Stimulated activated CD8-positive, alpha-beta memory T cell treated with anti-CD3 and anti-CD28 coated beads, Interleukin-12 subunit alpha, Interleukin-12 subunit beta, amount 100 ng/mL, for 4 hours (primary cell): ENCODE data around the gene RASD2.

Source experiments
- DNase-seq: peaks from one replicate; pipeline ENCODE4 v3.0.0-alpha.2; 2020; ENCODE audit warnings: low read depth

Gene RASD2

DNA sequence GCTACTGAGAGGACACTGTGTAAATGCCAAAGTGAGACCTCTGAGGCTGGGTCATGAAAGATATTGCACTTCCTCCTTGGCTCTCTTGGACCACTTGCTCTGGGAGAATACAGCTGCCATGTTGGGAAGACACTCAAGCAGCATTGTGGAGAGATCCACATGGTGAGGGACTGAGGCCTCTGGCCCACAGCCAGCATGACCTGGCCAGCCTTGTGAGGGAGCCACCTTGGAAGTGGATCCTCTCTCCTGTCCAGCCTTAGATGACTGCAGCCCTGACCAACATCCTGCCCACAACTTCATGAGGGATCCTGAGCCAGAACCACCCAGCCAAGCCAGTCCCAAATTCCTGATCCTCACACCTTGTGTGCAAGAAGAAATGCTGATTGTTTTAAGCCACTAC, 46.1 kb downstream of the RASD2 start:
- no peak for DNase-seq

DNA sequence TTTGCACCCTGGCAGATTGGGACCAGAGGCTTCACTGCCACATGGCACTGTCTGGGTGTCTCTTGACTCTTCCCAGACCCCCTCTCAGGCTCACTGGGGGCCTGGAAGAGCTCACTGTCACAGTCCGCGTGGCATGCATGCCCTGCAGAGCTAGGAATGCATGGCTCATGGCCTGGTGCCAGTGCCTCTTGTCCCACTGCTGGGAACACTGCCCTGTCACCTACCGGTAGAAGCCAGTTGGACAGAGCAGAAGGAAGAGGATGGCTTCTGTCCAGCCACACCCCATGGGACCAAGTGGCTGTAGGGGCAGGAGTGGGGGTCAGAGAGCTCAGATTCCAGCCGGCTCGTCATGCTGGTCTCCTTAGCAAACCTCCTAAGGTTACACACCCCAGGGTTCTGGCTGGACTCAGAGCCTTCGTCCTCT, 46.8 kb downstream of the RASD2 start:
- DNase-seq = no peak

DNA sequence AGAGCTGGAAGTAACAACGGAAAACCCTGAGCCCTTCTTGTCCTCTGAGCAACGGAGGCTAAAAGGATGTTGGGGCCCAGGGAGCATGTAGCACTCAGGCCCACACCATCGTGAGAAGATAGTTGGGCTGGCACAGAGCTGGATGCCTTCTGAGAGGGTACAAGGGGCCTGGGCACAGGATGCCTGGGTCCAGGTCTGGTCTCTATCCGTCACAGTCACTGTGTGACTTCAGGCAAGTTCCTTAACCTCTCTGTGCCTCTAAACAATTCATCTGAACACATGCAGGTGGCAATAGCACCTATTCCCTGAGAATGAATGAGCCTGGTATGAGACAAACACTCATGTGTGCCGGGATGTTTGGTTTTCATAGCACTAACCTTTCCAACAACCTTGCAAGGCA, 47.3 kb downstream of the RASD2 start:
- DNase-seq = no peak

DNA sequence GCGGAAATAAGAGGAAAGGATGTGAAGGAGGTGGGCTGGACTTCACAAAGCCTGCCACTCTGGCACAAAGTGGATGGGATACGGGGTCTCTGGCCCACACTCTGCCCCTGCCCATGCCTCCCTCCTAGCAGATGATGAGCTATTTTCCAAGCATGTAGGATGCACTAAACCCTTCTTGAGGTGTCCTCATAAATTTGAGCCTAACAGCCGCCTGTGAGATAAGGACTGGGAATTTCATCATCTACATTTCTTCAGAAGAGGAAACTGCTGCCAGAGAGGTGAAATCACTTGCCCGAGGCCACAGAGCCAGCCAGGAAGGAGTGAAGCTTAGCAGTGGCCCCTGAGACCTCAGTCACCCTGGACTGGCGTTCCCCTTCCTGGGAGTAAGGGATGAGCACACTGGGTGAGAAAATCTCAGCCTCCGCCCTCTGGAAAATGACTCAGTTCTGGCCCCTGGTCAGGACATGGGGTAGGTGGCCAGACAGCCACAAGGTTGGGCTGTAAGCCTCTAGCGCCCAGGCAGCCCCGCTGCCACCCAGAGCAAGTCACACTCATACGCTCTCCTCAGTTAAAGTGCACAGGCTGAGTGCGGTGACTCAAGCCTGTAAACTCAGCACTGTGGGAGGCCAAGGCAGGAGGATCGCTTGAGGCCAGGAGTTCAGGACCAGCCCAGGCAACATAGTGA, 48.6 kb downstream of the RASD2 start:
- DNase-seq = no peak

DNA sequence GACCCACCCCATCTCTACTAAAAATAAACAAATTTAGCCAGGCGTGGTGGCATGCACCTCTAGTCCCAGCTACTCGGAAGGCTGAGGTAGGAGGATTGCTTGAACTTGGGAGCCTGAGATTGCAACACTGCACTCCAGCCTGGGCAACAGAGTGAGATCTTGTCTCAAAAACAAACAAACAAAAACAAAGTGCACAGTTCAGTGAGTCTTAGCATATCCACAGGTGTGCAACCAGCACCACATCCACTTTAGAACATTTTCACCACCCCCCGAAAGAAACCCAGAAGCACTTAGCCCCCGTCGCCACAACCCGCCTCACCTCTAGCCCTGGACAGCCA, 49.1 kb downstream of the RASD2 start:
- no peak for DNase-seq

DNA sequence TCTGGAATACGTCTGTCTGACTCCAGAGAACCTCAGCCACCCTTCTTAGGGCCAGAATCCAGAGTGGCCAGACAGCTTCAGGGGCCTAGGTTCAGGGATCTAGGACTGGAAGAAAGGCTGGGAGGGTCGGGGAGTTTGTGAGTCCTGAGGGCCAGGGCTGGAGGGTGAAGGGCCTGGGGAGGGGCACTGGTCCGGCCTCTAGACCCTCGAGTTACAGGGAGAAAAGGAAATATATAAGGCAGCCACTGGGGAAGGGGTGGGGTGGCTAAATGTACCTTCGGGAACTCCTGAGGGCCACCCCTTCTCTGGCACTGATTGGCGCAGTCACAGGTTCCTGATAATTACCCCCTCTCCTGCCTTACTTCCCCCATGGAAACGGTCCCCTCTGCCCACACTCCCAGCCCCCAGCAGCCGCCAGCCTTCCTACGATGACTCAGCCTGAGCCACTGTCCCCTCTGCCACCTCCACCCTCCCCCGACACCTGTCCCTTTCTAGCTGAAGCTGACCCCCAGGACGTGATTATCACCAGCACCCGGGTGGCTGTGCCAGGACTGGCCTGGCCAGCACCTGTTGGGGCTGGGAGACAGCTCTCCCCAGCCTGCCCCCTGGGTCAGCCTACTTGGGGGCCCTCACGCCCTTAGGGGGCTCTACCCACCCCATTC, 50.1 kb downstream of the RASD2 start:
- no peak for DNase-seq

DNA sequence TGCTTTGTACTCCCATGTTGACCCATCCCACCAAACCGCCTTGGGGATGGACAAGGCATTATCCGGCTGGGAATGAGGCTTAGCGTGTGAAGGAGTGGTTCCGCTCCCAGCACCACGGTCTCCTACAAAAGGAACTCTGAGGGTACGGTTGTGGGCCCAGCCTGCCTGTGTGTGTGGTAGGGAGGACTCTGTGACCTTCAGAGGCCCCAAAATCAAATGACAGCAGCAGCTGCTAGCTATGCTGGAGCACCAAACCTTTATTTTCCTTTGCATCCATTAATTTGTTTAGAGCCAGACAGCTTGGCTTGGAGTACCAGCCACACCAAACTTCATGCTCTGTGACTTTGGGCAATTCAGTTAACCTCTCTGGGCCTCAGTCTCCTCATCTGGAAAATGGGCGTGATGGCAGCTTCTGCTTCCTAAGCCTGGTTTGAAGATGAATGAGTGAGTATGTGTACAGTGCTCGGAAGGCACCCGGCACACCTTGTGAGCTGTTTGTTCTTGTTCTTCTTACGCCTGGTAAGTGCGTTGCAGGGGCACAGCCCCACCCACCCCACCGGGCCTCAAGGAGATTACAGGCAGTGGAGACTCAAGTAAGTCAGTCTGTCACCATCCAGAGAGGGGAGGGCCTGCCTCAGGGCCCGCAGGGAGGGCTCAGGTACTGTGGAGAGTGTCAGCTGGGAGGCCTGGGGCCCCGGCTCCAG, 51.2 kb downstream of the RASD2 start:
- no peak for DNase-seq

DNA sequence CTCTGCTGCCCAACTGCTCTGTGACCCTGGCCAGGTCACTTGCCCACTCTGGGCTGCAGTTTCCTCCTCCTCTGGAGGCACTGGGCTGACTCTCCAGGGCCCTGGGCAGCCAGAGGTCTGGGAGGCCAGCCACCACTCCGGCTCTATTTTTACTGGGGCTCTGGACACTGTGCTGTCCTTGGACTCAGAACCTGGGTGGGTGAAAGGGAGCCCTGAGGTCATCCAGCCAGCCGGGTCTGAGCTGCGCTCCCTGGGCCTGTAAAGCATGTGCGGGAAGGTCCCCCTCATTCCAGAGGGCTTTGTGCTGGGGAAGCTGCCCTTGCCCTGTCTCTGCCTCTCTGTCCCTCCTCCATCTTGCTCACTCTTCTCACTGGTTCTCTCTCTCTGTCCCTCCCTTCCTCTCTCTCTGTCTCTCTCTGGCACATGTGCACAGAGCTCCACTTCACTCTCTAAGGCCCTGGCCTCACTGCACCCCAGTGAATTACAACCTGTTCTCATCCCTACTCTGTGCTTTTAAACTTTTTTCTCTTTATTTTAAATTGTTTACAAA, 51.9 kb downstream of the RASD2 start:
- DNase-seq = no peak

DNA sequence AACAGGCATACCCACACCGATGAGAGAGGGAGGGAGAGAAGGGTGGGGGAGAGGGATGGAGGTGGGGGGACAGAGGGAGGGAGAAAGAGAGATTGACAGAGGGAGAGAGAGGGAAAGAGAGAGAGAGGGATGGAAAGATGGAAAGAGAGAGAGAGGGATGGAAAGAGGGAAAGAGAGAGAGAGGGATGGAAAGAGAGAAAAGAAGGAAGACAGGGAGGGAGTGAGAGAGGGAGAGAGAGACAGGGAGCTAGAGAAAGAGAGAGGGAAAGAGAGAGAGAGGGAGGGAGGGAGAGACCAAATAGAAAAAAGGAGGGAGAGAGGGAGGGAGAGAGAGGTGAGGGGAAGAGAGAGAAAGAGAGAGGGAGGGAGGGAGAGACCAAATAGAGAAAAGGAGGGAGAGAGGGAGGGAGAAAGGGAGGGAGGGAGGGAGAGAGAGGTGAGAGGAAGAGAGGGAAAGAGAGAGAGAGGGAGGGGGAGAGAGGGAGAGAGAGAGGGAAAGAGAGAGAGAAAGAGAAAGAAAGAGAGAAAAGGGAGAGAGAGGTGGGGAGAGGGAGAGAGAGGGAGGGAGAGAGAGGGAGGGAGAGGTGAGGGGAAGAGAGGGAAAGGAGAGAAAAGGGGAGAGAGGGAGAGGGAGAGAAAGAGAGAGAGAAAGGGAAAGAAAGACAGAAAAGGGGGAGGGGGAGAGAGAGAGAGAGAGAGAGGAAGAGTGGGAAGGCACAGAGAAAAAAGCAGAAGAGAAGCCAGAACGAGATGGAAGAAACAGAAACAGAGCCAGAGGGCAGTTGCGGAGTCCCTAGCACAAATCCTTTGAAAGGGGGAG, 52.6 kb downstream of the RASD2 start:
- DNase-seq = no peak

DNA sequence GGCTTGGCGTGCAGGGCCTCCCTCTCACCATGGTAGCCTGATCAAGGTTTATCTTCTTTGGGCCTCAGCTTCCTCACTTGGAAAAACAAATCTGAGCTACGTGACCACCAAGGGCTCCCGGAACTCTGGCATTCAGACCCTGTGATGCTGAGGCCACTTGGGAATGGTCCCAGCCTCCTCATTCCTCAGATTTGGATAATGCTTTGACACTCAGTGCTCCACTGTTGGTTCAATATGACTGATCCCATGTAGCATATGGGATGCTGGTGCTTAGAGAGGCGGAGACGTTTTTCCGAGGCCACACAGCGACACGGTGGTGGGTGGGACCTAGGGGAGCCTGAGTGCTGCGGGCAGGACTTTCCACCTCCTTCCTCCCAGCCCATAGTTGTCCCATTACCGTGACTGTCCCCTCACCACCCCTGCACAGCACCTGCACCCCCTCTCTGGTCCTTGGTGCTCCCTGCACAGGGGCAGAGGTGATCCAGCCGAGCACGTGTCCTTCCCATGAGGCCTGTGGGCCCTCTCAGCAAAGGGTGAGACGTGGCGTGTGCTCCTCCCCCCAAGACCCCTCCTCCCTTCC, 53.4 kb downstream of the RASD2 start:
- no peak for DNase-seq

DNA sequence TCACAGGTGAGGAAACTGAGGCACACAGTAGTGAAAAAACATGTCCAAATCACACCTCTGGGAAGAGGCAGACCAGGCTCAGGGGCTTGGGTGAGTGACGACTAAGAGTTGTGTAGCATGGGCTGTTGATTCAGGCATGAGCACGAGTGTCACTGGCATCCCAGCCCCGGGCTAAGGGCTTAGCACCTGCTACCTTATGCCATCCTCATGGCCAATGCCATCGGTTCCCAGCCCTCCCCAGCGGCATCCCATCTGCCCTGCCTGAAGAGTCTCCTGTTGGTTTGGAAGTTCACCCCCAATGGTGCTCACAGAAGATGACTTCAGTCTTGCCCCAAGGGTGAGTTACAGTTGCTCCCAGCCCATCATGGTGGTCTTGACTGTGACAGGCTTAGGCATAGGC, 54.1 kb downstream of the RASD2 start:
- no peak for DNase-seq

DNA sequence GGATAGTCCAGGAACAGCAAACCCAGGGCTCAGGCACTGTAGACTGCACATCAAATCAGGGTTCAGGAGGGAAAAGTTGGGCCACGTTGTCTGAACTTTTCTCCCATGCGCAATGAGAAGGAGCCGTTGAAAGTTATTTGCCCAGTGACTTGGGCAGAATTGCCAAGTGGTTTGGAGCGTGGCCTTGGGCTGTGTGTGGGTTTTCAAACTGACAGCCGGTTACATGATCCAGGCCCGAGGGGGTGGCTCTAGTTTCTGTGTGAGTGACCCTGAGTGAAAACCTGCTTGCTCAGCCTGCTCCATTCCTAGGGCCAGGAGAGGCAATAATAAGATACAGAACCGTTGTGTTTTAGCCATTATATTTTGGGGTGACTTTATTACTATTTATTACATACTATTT, 56.2 kb downstream of the RASD2 start:
- no peak for DNase-seq

DNA sequence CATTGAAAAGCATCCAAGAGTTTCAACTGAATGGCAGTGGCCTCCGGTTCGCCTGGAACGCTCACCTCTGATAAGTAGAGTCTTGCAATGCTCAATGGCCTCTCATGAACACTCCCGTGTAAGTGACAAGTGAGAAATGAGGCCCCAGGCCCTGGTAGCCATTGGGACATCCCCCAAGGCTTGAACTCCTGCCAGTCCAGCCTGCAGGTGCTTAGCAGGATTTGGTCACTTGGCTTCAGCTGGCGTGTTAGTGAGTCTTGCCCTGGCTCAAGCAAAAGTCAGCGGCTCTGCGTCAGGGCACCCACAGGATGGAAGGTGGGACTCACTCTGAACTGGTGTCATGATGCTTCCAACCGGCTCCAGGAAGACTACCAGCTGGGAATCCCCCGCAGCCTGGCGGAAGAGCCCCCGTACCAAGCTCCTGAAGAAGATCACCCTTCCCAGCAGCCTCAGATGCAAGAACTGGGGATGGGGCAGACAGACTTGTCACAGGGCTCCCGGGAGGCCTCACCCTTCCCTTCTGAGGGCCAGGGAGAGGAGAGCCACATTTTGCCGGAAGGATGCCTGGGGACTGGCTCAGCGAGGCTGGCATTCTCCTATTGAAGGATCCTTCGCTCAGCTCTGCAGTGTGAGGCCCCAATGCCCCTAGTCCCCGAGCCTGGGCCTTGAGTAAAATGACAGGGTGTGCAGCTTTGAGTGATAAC, 57.2 kb downstream of the RASD2 start:
- no peak for DNase-seq

DNA sequence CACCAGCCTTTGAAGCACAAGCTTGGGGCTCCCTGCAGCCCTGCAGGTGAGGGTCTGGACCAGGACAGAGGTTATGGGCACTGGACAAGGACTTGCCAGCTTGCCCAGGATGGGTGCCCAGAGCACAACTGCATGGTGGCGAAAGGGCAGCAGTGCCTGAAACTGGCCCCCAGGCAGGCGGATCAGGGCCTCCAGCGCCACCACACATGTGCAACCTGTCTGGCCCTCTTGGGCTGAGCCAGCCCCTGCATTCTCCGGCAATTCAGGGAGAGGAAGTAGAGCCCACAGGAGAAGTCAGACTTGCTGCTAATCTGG, 57.7 kb downstream of the RASD2 start:
- DNase-seq = no peak

DNA sequence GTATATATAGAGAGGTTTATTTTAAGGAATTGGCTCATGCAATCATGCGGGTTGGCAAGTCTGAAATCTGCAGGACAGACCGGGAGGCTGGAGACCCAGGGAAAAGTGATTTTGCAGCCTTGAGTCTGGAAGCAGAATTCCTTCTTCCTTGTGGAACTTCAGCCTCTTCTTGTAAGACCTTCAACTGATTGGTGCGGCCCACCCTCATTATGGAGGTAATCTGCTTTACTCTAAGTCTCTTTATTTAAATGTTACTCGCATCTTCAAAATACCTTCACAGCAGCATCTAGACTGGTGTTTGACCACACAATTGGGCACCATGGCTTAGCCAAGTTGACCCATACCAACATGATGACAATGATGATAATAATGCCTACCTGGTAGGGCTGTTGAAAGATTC, 58.7 kb downstream of the RASD2 start:
- DNase-seq = no peak

DNA sequence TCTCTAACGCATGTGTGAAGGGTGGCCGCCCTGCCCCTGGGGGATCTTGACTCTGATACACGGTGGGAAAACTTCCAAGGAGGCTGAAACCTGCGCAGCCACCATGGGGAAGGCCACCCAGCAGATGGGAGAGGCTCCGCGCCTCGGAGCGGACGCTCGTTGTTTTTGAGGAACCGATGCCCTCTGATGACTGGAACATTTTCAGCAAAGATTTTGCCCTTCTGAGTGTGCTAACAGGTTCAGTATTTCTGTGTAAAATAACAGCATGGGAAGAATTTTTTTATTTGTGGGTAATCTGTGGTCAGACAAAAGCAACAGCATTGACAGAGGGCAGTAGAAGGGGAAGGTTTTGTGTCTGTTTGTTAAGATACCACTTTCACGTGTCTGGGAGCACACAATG, 59.8 kb downstream of the RASD2 start:
- DNase-seq = no peak

DNA sequence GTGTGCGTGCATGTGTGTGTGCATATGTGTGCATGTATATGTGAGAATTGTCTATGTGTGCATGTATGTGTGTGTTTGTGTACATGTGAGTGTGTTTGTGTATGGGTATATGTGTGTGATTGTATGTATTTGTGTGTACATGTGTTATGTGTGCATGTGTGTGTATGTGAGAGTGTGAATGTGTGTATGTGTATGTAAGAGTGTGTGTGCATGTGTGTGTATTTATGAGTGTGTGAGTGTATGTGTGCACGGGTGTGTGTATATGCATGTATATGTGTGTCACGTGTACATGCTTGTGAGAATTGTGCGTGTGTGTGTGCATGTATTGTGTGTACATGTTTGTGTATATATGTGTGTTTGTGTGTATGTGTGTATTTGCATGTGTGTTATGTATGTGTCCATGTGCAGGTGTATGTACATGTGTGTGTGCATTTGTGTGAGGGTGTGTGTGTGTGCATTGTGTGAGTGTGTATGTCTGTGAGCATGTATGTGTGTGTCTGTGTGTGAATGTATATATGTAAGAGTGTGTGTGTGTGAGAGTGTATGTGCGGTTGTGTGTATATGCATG, 60.5 kb downstream of the RASD2 start:
- no peak for DNase-seq

DNA sequence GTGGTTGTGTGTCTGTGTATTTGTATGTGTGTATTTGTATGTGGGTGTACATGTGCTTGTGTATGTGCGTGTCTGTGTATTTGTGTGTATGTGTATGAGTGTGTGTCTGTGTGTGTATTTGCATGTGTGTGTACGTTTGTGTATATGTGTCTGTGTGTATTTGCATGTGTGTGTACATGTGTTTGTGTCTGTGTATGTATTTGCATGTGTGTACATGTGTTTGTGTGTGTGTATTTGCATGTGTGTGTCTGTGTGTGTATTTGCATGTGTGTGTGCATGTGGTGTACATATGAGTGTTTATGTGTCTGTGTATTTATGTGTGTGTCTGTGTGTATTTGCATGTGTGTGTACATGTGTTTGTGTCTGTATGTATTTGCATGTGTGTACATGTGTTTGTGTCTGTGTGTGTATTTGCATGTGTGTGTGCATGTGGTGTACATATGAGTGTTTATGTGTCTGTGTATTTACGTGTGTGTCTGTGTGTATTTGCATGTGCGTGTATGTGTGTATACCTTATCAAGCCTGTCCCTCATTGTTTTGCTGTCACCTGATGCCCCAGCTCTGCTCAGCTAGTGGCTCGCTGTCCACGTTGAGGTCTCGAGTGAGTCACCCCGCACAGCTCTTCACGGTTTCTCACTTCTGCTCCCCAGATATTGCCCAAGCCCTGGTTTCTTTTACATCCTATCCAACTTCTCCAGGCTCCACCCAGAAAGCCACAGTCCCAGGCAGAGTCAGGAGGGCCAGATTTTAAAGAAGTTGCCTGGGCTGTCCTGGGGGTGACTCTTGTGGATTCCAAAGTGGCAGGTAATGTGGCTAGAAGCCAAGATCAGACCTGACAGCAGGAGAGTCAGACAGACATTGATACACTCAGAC, 61.3 kb downstream of the RASD2 start:
- no peak for DNase-seq
